HepG2 (cell line): ENCODE measurements around the gene TBC1D2B. TPM values are rescaled to one million over a fixed set of nuclear protein-coding genes. Genes with fewer than 3 reads are reported as not detected.

ENCODE experiments used
- ATAC-seq: fragments of 200-7000 bp; cut with Tn5 transposase; 3 replicates; pipeline ENCODE4 v1.9.1; 2020; ENCODE audit warnings: mild to moderate bottlenecking, moderate library complexity
- BruUV-seq: library from RNA; stranded (reverse); fragments of 400-500 nt; replicated peaks from 2 replicates; lab custom pipeline; 2021; lab: Mats Ljungman, UMichigan
- CTCF ChIA-PET: fragments of 300-600 bp; formaldehyde crosslinking; extraction: SDS; loops from one replicate; lab custom pipeline; 2021; ENCODE audit warnings: low total read pairs, inconsistent platforms, low intra/inter-chr PET ratio; lab: Yijun Ruan, JAX
- POLR2A ChIA-PET: fragments of 350-600 bp; sonication (Branson Sonifier 250); formaldehyde crosslinking; loops from one replicate; lab custom pipeline; 2020; ENCODE audit warnings: antibody characterized with exemption, inconsistent platforms; lab: Yijun Ruan, JAX
- DNase-seq: peaks from one replicate; pipeline ENCODE4 v3.0.0-alpha.2; 2015; ENCODE audit warnings: low spot score
- FAIRE-seq: peaks from 3 replicates; lab custom pipeline; 2011; peaks lifted over from hg19 to GRCh38; lab: Jason Lieb, UNC
- H2AFZ ChIP-seq: one replicate; pipeline ENCODE4 v1.6.1; 2011; ENCODE audit warnings: low read length, inconsistent platforms
- H3K27ac ChIP-seq: fragments of 300-600 bp; 3 replicates; pipeline ENCODE4 v1.8.0; 2011; ENCODE audit warnings: mixed run types, mild to moderate bottlenecking, mixed read lengths, low read length, inconsistent platforms; ENCODE audit not compliant: insufficient read depth; ENCODE audit errors: extremely low read length
- H3K27me3 ChIP-seq, 2 experiments: fragments of 200-600 bp in 1 of 2; 2 replicates in 1 of 2; 3 replicates in 1 of 2; pipeline versions ENCODE4 v1.6.0 to v1.8.0; 2011; ENCODE audit warnings: low read length in 2 of 2, mild to moderate bottlenecking in 2 of 2, moderate library complexity in 2 of 2, inconsistent platforms in 1 of 2; ENCODE audit not compliant: insufficient read depth in 2 of 2, control insufficient read depth in 1 of 2
- H3K36me3 ChIP-seq, 2 experiments: fragments of 200-600 bp in 1 of 2; replicated peaks in 1 of 2; 2 replicates in 1 of 2; 3 replicates in 1 of 2; pipeline versions ENCODE4 v1.5.1 to v1.8.0; 2011; ENCODE audit warnings: low read length in 2 of 2, inconsistent platforms in 1 of 2; ENCODE audit not compliant: insufficient read depth in 2 of 2, control insufficient read depth in 1 of 2
- H3K4me1 ChIP-seq: 2 replicates; pipeline ENCODE4 v1.5.1; 2012; ENCODE audit warnings: low read length, inconsistent platforms; ENCODE audit not compliant: insufficient read depth
- H3K4me2 ChIP-seq: 2 replicates; pipeline ENCODE4 v1.6.0; 2011; ENCODE audit warnings: low read depth, low read length, inconsistent platforms
- H3K4me3 ChIP-seq, 3 experiments: fragments of 200-600 bp in 1 of 3; sonication (generic), shearing (Covaris generic) in 1 of 3; replicated peaks in 1 of 3; 2 replicates each; pipeline ENCODE4 v1.5.1; 2011 to 2016; ENCODE audit warnings: low read length in 3 of 3, inconsistent platforms in 2 of 3, low read depth in 2 of 3, mild to moderate bottlenecking in 2 of 3, control low read depth in 1 of 3, mixed read lengths in 1 of 3; ENCODE audit not compliant: insufficient read depth in 1 of 3
- H3K79me2 ChIP-seq: one replicate; pipeline ENCODE4 v1.6.1; 2011; ENCODE audit warnings: low read length, inconsistent platforms; ENCODE audit not compliant: insufficient read depth
- H3K9ac ChIP-seq: 2 replicates; pipeline ENCODE4 v1.6.0; 2011; ENCODE audit warnings: mild to moderate bottlenecking, low read depth, low read length, inconsistent platforms; ENCODE audit not compliant: insufficient read depth
- H3K9me3 ChIP-seq: 2 replicates; pipeline ENCODE4 v1.5.1; 2012; ENCODE audit warnings: mild to moderate bottlenecking, low read length
- H4K20me1 ChIP-seq: 2 replicates; pipeline ENCODE4 v1.6.0; 2011; ENCODE audit warnings: inconsistent platforms, mild to moderate bottlenecking, low read length, moderate library complexity; ENCODE audit not compliant: insufficient read depth
- CREB1 ChIP-seq, 2 experiments: fragments of 450-650 bp in 1 of 2; IDR thresholded peaks; 2 replicates each; pipeline ENCODE4 v1.6.1; 2016 to 2017; ENCODE audit warnings: control low read depth in 1 of 2, mild to moderate bottlenecking in 1 of 2, missing compliant biosample characterization in 1 of 2, missing genetic modification characterization in 1 of 2
- FOXJ3 ChIP-seq: sonication (generic); formaldehyde crosslinking; IDR thresholded peaks from 2 replicates; pipeline ENCODE4 v1.4.0; 2020; ENCODE audit warnings: missing genetic modification reagents, mild to moderate bottlenecking, borderline replicate concordance
- SALL1 ChIP-seq: sonication (generic); formaldehyde crosslinking; IDR thresholded peaks from 2 replicates; pipeline ENCODE4 v1.8.0; 2022; ENCODE audit warnings: mild to moderate bottlenecking, missing genetic modification reagents
- SATB2 ChIP-seq: sonication (generic); formaldehyde crosslinking; IDR thresholded peaks from 2 replicates; pipeline ENCODE4 v1.5.0; 2020; ENCODE audit warnings: missing genetic modification reagents
- SOX6 ChIP-seq, 2 experiments: fragments of 450-650 bp in 1 of 2; sonication (generic) in 1 of 2; formaldehyde crosslinking in 1 of 2; IDR thresholded peaks; 2 replicates each; pipeline versions ENCODE4 v1.4.0 to v1.6.1; 2017 to 2020; ENCODE audit warnings: antibody characterized with exemption in 1 of 2, mild to moderate bottlenecking in 1 of 2, missing genetic modification reagents in 1 of 2
- THAP11 ChIP-seq: IDR thresholded peaks from 2 replicates; pipeline ENCODE4 v1.6.1; 2016; ENCODE audit warnings: missing biosample characterization, missing genetic modification reagents
- ZNF180 ChIP-seq: sonication (generic); formaldehyde crosslinking; IDR thresholded peaks from 2 replicates; pipeline ENCODE4 v1.4.0; 2020; ENCODE audit warnings: low read depth, missing genetic modification reagents, borderline replicate concordance
- ZNF274 ChIP-seq: sonication (generic); formaldehyde crosslinking; IDR thresholded peaks from 2 replicates; pipeline ENCODE4 v1.5.1; 2020; ENCODE audit warnings: mild to moderate bottlenecking, missing genetic modification reagents
- ZNF7 ChIP-seq: IDR thresholded peaks from 2 replicates; pipeline ENCODE4 v1.6.1; 2016; ENCODE audit warnings: missing biosample characterization, missing genetic modification reagents
- WGBS: methylation state at CpG from one replicate; pipeline ENCODE4 v1.1.6; 2017; ENCODE audit warnings: low lambda C conversion rate; 5-methylcytosine and 5-hydroxymethylcytosine counted together
- in situ Hi-C: cut with HindIII; loops from 2 replicates; pipeline ENCODE4 v1.10.0; 2017; ENCODE audit warnings: low pct_unique_long_range_greater_than_20kb; ENCODE audit not compliant: extremely low pct_ligation_motif_present
- intact Hi-C: fragments of 100-400 bp; cut with micrococcal nuclease; formaldehyde crosslinking; loops from one replicate; pipeline ENCODE4 v1.10.0; 2022; ENCODE audit not compliant: unreplicated experiment
- polyA plus RNA-seq, 8 experiments: library from polyadenylated mRNA; depleted of rRNA in 3 of 8; stranded (reverse) in 7 of 8; unstranded in 1 of 8; fragments of >200 nt; fragmentation: Illumina TruSeq in 4 of 8; extraction: Trizol in 4 of 8; gene quantifications; 2 replicates each; pipeline versions ENCODE4 v1.2.1 to v1.2.3, GENCODE V29; 2011 to 2016; ENCODE audit warnings: low read depth in 4 of 8, missing spikeins in 1 of 8, mixed read lengths in 1 of 8; ENCODE audit not compliant: insufficient read depth in 1 of 8
- total RNA-seq, 5 experiments: library from RNA; depleted of rRNA; stranded (reverse); fragments of >200 nt; fragmentation: Illumina TruSeq; extraction: Trizol; gene quantifications; 2 replicates each; pipeline ENCODE4 v1.2.3, GENCODE V29; 2016; ENCODE audit warnings: low read depth in 1 of 5
- TF ChIP-seq, protein P1 (sequence below): sonication (generic); formaldehyde crosslinking; conservative IDR thresholded peaks from 2 replicates; pipeline ENCODE4 v1.4.0; 2020; ENCODE audit warnings: mild to moderate bottlenecking, missing genetic modification reagents, moderate library complexity

Gene TBC1D2B
- total and polyA plus RNA-seq, 2 of the 13 experiments (the other 11 are each of a cell fraction or from before 2014, with no cell fraction given): 10.1 to 14.4 TPM

DNA sequence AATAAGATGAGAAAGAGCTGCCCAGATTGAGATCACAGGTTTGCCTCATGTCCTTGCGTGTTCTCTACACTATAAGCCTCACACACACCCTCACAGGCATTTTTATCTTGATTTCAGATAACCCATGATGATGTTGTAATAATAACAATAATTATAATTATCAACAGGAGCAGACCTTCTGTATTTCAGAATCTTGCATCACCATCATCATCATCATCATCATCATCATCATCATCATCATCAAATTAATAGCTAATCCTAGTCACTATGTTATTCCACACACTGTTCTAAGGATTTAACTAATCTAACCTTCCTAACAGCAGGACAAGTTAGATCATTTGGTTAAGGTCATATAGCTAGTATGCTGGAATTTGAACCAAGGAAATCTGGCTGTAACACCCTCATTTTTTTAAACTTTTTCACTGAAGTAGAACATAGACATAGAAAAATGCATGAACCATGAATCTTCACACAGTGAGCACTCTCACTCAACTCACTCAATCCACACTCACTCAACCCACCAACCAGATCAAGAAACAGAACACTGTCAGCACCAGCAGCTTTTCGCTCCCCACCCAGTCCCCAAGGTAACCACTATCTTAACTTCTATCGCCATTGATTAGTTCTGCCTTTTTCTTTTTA, 13.0 kb upstream of the TBC1D2B start:
- ATAC-seq (no peak), FAIRE-seq (no peak), DNase-seq (no peak)
- CTCF ChIA-PET: no interaction called here
- intact Hi-C loops (no loop called here), in situ Hi-C loops (no loop called here)
- no TSS peak for BruUV-seq
- no peaks in the 10 kb centered on the region for H3K79me2 ChIP-seq
- no peak overlapping the region for H2AFZ ChIP-seq
- no peak overlapping the region for H3K4me2 ChIP-seq
- no peaks in the 10 kb centered on the region for H3K36me3 ChIP-seq
- WGBS: 90% methylated on average over 3 of the region's 3 CpGs
- no peak overlapping the region for H3K27ac ChIP-seq
- POLR2A ChIA-PET: no interaction called here
- H3K9ac ChIP-seq: no peak overlapping the region
- no peaks in the 10 kb centered on the region for H3K9me3 ChIP-seq
- peaks cover 34% of the 10 kb centered on the region for H3K4me1 ChIP-seq
- H3K4me3 ChIP-seq: no peak overlapping the region
- peak; percentile 84 for TF ChIP-seq CREB1 (IDR thresholded peaks at IDR 0.05)
- TF ChIP-seq CREB1 (CRISPR knock-in tag; IDR thresholded peaks at IDR 0.05): no peak
- TF ChIP-seq FOXJ3 (CRISPR knock-in tag): no peak
- peaks cover 1 to 8% of the 10 kb centered on the region in 2 experiments; a peak in 3 of 5 replicates for H3K27me3 ChIP-seq
- no peaks in the 10 kb centered on the region for H4K20me1 ChIP-seq

DNA sequence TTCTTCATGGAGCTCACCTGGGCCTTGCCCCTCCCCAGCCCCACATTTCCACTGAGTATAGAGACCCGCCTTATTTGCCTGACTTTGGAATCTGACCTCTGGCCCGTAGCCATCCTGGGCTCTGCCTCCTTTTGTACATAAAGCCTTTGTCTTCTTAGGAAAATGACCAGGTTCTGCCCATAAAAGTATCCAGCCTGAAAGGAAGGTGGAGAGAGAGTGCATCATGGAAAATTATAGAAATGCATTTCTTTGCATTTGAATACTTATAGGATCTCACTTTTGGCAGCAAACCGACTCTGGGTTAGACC, 11.2 kb upstream of the TBC1D2B start:
- H3K36me3 ChIP-seq: no peaks in the 10 kb centered on the region
- H3K79me2 ChIP-seq: no peaks in the 10 kb centered on the region
- H3K27ac ChIP-seq: no peak overlapping the region
- in situ Hi-C loops (no loop called here), intact Hi-C loops (no loop called here)
- no peaks in the 10 kb centered on the region for H3K9me3 ChIP-seq
- H2AFZ ChIP-seq: no peak overlapping the region
- no TSS peak for BruUV-seq
- FAIRE-seq (peak; percentile 66), ATAC-seq (peak; percentile 65), DNase-seq (peak; percentile 61)
- peak overlapping the region; percentile 39 for H3K4me2 ChIP-seq
- CTCF ChIA-PET: no interaction called here
- no peak overlapping the region for H3K9ac ChIP-seq
- WGBS: 4% methylated on average over 3 of the region's 3 CpGs
- H3K4me3 ChIP-seq: no peak overlapping the region
- POLR2A ChIA-PET: no interaction called here
- H3K27me3 ChIP-seq: peaks cover 1 to 8% of the 10 kb centered on the region in 2 experiments; a peak in 3 of 5 replicates
- peaks cover 45% of the 10 kb centered on the region for H3K4me1 ChIP-seq
- no peaks in the 10 kb centered on the region for H4K20me1 ChIP-seq
- TF ChIP-seq ZNF180 (CRISPR knock-in tag) (no peak), SALL1 (CRISPR knock-in tag) (0 out of 2 replicates have a peak, but pooled peaks have one; percentile 14), SATB2 (CRISPR knock-in tag) (no peak), ZNF7 (peak; percentile 87), THAP11 (CRISPR knock-in tag) (no peak), ZNF274 (CRISPR knock-in tag) (no peak), SOX6 (IDR thresholded peaks at IDR 0.05) (no peak), SOX6 (CRISPR knock-in tag; IDR thresholded peaks at IDR 0.05) (peak; percentile 70)
- TF ChIP-seq, protein P1, sequence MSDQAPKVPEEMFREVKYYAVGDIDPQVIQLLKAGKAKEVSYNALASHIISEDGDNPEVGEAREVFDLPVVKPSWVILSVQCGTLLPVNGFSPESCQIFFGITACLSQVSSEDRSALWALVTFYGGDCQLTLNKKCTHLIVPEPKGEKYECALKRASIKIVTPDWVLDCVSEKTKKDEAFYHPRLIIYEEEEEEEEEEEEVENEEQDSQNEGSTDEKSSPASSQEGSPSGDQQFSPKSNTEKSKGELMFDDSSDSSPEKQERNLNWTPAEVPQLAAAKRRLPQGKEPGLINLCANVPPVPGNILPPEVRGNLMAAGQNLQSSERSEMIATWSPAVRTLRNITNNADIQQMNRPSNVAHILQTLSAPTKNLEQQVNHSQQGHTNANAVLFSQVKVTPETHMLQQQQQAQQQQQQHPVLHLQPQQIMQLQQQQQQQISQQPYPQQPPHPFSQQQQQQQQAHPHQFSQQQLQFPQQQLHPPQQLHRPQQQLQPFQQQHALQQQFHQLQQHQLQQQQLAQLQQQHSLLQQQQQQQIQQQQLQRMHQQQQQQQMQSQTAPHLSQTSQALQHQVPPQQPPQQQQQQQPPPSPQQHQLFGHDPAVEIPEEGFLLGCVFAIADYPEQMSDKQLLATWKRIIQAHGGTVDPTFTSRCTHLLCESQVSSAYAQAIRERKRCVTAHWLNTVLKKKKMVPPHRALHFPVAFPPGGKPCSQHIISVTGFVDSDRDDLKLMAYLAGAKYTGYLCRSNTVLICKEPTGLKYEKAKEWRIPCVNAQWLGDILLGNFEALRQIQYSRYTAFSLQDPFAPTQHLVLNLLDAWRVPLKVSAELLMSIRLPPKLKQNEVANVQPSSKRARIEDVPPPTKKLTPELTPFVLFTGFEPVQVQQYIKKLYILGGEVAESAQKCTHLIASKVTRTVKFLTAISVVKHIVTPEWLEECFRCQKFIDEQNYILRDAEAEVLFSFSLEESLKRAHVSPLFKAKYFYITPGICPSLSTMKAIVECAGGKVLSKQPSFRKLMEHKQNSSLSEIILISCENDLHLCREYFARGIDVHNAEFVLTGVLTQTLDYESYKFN (CRISPR knock-in tag): peak; percentile 32; the same call in 1 of the 2 replicates
